ENCODE data around the gene GPATCH2L.

Gene GPATCH2L

GRCh38 chr14:76151398-76152332, at the start of gene GPATCH2L:
Gene GPATCH2L (plus strand): TSS chr14:76151922. CDS start chr14:76154364, 2,442 bp downstream.
- H3K4me1 ChIP-seq (ENCODE audit: low read length): peaks cover 4% of the 10 kb centered on the region; the same call in 1 of the 2 replicates
- TF ChIP-seq CTCF (IDR thresholded peaks at IDR 0.05; ENCODE audit: low read length): no peak
- TF ChIP-seq EZH2phosphoT487 (IDR thresholded peaks at IDR 0.05; ENCODE audit: low read length): no peak
- TF ChIP-seq EZH2 (optimal IDR thresholded peaks at IDR 0.05; ENCODE audit: low read depth, low read length): no peak
- no peaks in the 10 kb centered on the region for H3K9me2 ChIP-seq (replicated peaks; ENCODE audit: insufficient read depth, low read length)
- 0 out of 2 replicates have a peak, but pooled peaks cover 3% of the 10 kb centered on the region for H3F3A ChIP-seq (ENCODE audit: insufficient read depth, low read length)
- peak within 1 kb of the TSS; percentile 77 for H3K4me2 ChIP-seq (ENCODE audit: low read depth, low read length)
- no peaks in the 10 kb centered on the region for H3K9me3 ChIP-seq (replicated peaks; ENCODE audit: insufficient read depth, low read length)
- H3K27ac ChIP-seq (ENCODE audit: low read length): peak within 1 kb of the TSS; percentile 84
- H3K4me3 ChIP-seq (ENCODE audit: low read length): peak within 1 kb of the TSS; percentile 76
- H3K9ac ChIP-seq (ENCODE audit: low read length): peak within 1 kb of the TSS; percentile 86
- peak within 1 kb of the TSS; percentile 82 for H2AFZ ChIP-seq (ENCODE audit: low read length)
- H4K20me1 ChIP-seq (ENCODE audit: insufficient read depth, low read length): no peaks in the 10 kb centered on the region
- H3K27me3 ChIP-seq (replicated peaks; ENCODE audit: insufficient read depth, low read length): no peaks in the 10 kb centered on the region
- H3K79me2 ChIP-seq (ENCODE audit: low read length): peaks cover 48% of the 10 kb centered on the region
- no peaks in the 10 kb centered on the region for H3K36me3 ChIP-seq (replicated peaks; ENCODE audit: insufficient read depth, low read length)
- DNase-seq: peak; percentile 82

- no peak overlapping the region for H3K4me3 ChIP-seq (ENCODE audit: low read length)
- no peaks in the 10 kb centered on the region for H3K79me2 ChIP-seq (ENCODE audit: low read length)
- H3K4me2 ChIP-seq (ENCODE audit: low read depth, low read length): no peak overlapping the region
- DNase-seq: no peak
- no peaks in the 10 kb centered on the region for H3K36me3 ChIP-seq (replicated peaks; ENCODE audit: insufficient read depth, low read length)
- H3K27me3 ChIP-seq (replicated peaks; ENCODE audit: insufficient read depth, low read length): no peaks in the 10 kb centered on the region
- H3F3A ChIP-seq (ENCODE audit: insufficient read depth, low read length): no peaks in the 10 kb centered on the region
- H2AFZ ChIP-seq (ENCODE audit: low read length): no peak overlapping the region
- H4K20me1 ChIP-seq (ENCODE audit: insufficient read depth, low read length): no peaks in the 10 kb centered on the region
- no peaks in the 10 kb centered on the region for H3K4me1 ChIP-seq (ENCODE audit: low read length)
- H3K9ac ChIP-seq (ENCODE audit: low read length): no peak overlapping the region
- no peak for TF ChIP-seq CTCF (IDR thresholded peaks at IDR 0.05; ENCODE audit: low read length)
- no peaks in the 10 kb centered on the region for H3K9me2 ChIP-seq (replicated peaks; ENCODE audit: insufficient read depth, low read length)
- no peak overlapping the region for H3K27ac ChIP-seq (ENCODE audit: low read length)
- no peaks in the 10 kb centered on the region for H3K9me3 ChIP-seq (replicated peaks; ENCODE audit: insufficient read depth, low read length)
Measured at GRCh38 chr14:76104802-76105355, 46.8 kb upstream of the GPATCH2L start.

- Histone ChIP-seq H3K36me3 (replicated peaks; ENCODE audit: insufficient read depth, low read length) (no peaks in the 10 kb centered on the region), H3K27me3 (replicated peaks; ENCODE audit: insufficient read depth, low read length) (no peaks in the 10 kb centered on the region), H3K4me1 (ENCODE audit: low read length) (no peaks in the 10 kb centered on the region), H3K9me3 (replicated peaks; ENCODE audit: insufficient read depth, low read length) (no peaks in the 10 kb centered on the region), H3K79me2 (ENCODE audit: low read length) (no peaks in the 10 kb centered on the region), H3K9me2 (replicated peaks; ENCODE audit: insufficient read depth, low read length) (no peaks in the 10 kb centered on the region), H3K9ac (ENCODE audit: low read length) (no peak overlapping the region), H3F3A (ENCODE audit: insufficient read depth, low read length) (no peaks in the 10 kb centered on the region), H3K4me2 (ENCODE audit: low read depth, low read length) (no peak overlapping the region), H3K27ac (ENCODE audit: low read length) (no peak overlapping the region), H2AFZ (ENCODE audit: low read length) (no peak overlapping the region), H4K20me1 (ENCODE audit: insufficient read depth, low read length) (no peaks in the 10 kb centered on the region), H3K4me3 (ENCODE audit: low read length) (no peak overlapping the region)
- TF ChIP-seq CTCF (IDR thresholded peaks at IDR 0.05; ENCODE audit: low read length) (no peak), EZH2 (optimal IDR thresholded peaks at IDR 0.05; ENCODE audit: low read depth, low read length) (no peak), EZH2phosphoT487 (IDR thresholded peaks at IDR 0.05; ENCODE audit: low read length) (no peak)
- no peak for DNase-seq
Measured at GRCh38 chr14:76106188-76106587, 45.5 kb upstream of the GPATCH2L start.
